Osteocyte (in vitro differentiated cells): ENCODE results near the gene TENM4. TPM values are rescaled to one million over a fixed set of nuclear protein-coding genes. Genes with fewer than 3 reads are reported as not detected.

Source experiments
- DNase-seq: peaks from one replicate; pipeline ENCODE4 v3.0.0; 2021; ENCODE audit warnings: mixed read lengths; ENCODE audit not compliant: unreplicated experiment; ENCODE audit errors: extremely low spot score
- H3K27ac Mint-ChIP-seq: one replicate; pipeline ENCODE4 v1.8.0; 2021; ENCODE audit warnings: mild to moderate bottlenecking, mixed read lengths; ENCODE audit not compliant: unreplicated experiment
- H3K27me3 Mint-ChIP-seq: one replicate; pipeline ENCODE4 v1.8.0; 2021; ENCODE audit warnings: mixed read lengths; ENCODE audit not compliant: unreplicated experiment
- H3K36me3 Mint-ChIP-seq: one replicate; pipeline ENCODE4 v1.8.0; 2021; ENCODE audit warnings: mixed read lengths; ENCODE audit not compliant: unreplicated experiment
- H3K4me1 Mint-ChIP-seq: one replicate; pipeline ENCODE4 v1.8.0; 2021; ENCODE audit warnings: mixed read lengths; ENCODE audit not compliant: unreplicated experiment
- H3K4me3 Mint-ChIP-seq: one replicate; pipeline ENCODE4 v1.8.0; 2021; ENCODE audit warnings: mild to moderate bottlenecking, moderate library complexity, mixed read lengths; ENCODE audit not compliant: unreplicated experiment
- H3K9me3 Mint-ChIP-seq: one replicate; pipeline ENCODE4 v1.8.0; 2021; ENCODE audit warnings: mixed read lengths; ENCODE audit not compliant: unreplicated experiment
- CTCF ChIP-seq: fragments of 200-600 bp; sonication (generic); IDR thresholded peaks from 2 replicates; pipeline ENCODE4 v1.5.0; 2021; ENCODE audit warnings: antibody characterized with exemption, mild to moderate bottlenecking, moderate library complexity
- total RNA-seq: library from RNA; stranded (reverse); gene quantifications from 2 replicates; pipeline ENCODE4 v1.2.1, GENCODE V29; 2021

Gene TENM4
- total RNA-seq, 1 donor from 2014 or later, result 74.1 TPM

- peaks cover 11% of the 10 kb centered on the region for H3K4me1 Mint-ChIP-seq
Measured at GRCh38 chr11:79308429-79308828, 132.4 kb downstream of the TENM4 start.

GRCh38 chr11:79304599-79305212 lies 136.1 kb downstream of the TENM4 start:
- no peak for TF ChIP-seq CTCF
- DNase-seq, result no peak
- H3K4me3 Mint-ChIP-seq, result no peak overlapping the region
- H3K9me3 Mint-ChIP-seq, result no peaks in the 10 kb centered on the region
- no peaks in the 10 kb centered on the region for H3K27me3 Mint-ChIP-seq
- peak overlapping the region; percentile 52 for H3K27ac Mint-ChIP-seq
- H3K4me1 Mint-ChIP-seq, result peaks cover 5% of the 10 kb centered on the region
- H3K36me3 Mint-ChIP-seq, result no peaks in the 10 kb centered on the region

More at GRCh38 chr11:79308429-79308828, 132.4 kb downstream of the TENM4 start:
- no peaks in the 10 kb centered on the region for H3K9me3 Mint-ChIP-seq
- no peak for TF ChIP-seq CTCF
- H3K27me3 Mint-ChIP-seq, result no peaks in the 10 kb centered on the region
- no peak overlapping the region for H3K27ac Mint-ChIP-seq
- H3K4me3 Mint-ChIP-seq, result no peak overlapping the region
- no peak for DNase-seq
- H3K36me3 Mint-ChIP-seq, result no peaks in the 10 kb centered on the region

GRCh38 chr11:79296141-79296540 lies 144.7 kb downstream of the TENM4 start:
- no peaks in the 10 kb centered on the region for H3K9me3 Mint-ChIP-seq
- no peak overlapping the region for H3K27ac Mint-ChIP-seq
- no peak overlapping the region for H3K4me3 Mint-ChIP-seq
- peaks cover 3% of the 10 kb centered on the region for H3K36me3 Mint-ChIP-seq
- DNase-seq, result no peak
- no peaks in the 10 kb centered on the region for H3K4me1 Mint-ChIP-seq
- TF ChIP-seq CTCF, result no peak
- peaks cover 4% of the 10 kb centered on the region for H3K27me3 Mint-ChIP-seq

- Mint-ChIP-seq H3K4me1 (no peaks in the 10 kb centered on the region), H3K27me3 (peaks cover 8% of the 10 kb centered on the region), H3K36me3 (peaks cover 3% of the 10 kb centered on the region), H3K4me3 (no peak overlapping the region), H3K9me3 (no peaks in the 10 kb centered on the region), H3K27ac (no peak overlapping the region)
- TF ChIP-seq CTCF, result no peak
- no peak for DNase-seq
Measured at GRCh38 chr11:79294845-79295731, 145.7 kb downstream of the TENM4 start.

- Mint-ChIP-seq H3K27ac (no peak overlapping the region), H3K4me3 (no peak overlapping the region), H3K36me3 (peaks cover 6% of the 10 kb centered on the region), H3K4me1 (no peaks in the 10 kb centered on the region), H3K27me3 (peaks cover 8% of the 10 kb centered on the region), H3K9me3 (no peaks in the 10 kb centered on the region)
- no peak for DNase-seq
- no peak for TF ChIP-seq CTCF
Measured at GRCh38 chr11:79291948-79292347, 148.9 kb downstream of the TENM4 start.
